Brain microvascular endothelial cell (primary cell): Measurements from ENCODE around the gene SUPT3H.
"Not testable (repeated sequence)": the region's sequence is repeated elsewhere in the genome, so short reads cannot be mapped to it uniquely, and the experiment has no call there.

Experiments used
- DNase-seq: peaks from one replicate; pipeline ENCODE4 v3.0.0-alpha.2; 2020
- H3K27ac ChIP-seq: fragments of 250-450 bp; sonication (Bioruptor Pico); 2 replicates; pipeline ENCODE4 v1.5.1; 2020; ENCODE audit warnings: mild to moderate bottlenecking, moderate library complexity
- H3K27me3 ChIP-seq: fragments of 250-450 bp; sonication (Bioruptor Pico); replicated peaks from 2 replicates; pipeline ENCODE4 v1.5.1; 2020; ENCODE audit warnings: mild to moderate bottlenecking
- H3K36me3 ChIP-seq: fragments of 250-450 bp; sonication (Bioruptor Pico); replicated peaks from 2 replicates; pipeline ENCODE4 v1.5.1; 2020; ENCODE audit warnings: mild to moderate bottlenecking
- H3K4me3 ChIP-seq: 2 replicates; pipeline ENCODE4 v1.5.1; 2011; ENCODE audit warnings: low read depth, mild to moderate bottlenecking, control low read depth, low read length, moderate library complexity
- CTCF ChIP-seq: IDR thresholded peaks from 2 replicates; pipeline ENCODE4 v1.5.1; 2011; ENCODE audit warnings: low read depth, mild to moderate bottlenecking, moderate library complexity, low read length, control low read depth, inconsistent platforms; ENCODE audit errors: missing control alignments
- in situ Hi-C: cut with HindIII; loops from 2 replicates; pipeline ENCODE4 v1.10.0; 2017; ENCODE audit warnings: low sequenced_read_pairs, low pct_ligation_motif_present

The SUPT3H gene

GRCh38 chr6:44918671-44919296 is 458.9 kb downstream of the SUPT3H start:
- no peaks in the 10 kb centered on the region for H3K27me3 ChIP-seq
- H3K4me3 ChIP-seq: no peak overlapping the region
- no peak for DNase-seq
- no peak overlapping the region for H3K27ac ChIP-seq
- no peaks in the 10 kb centered on the region for H3K36me3 ChIP-seq
- in situ Hi-C loops: no loop called here
- no peak for TF ChIP-seq CTCF

GRCh38 chr6:44917430-44917829 is 460.3 kb downstream of the SUPT3H start:
- Histone ChIP-seq H3K27ac (no peak overlapping the region), H3K36me3 (no peaks in the 10 kb centered on the region), H3K4me3 (no peak overlapping the region), H3K27me3 (no peaks in the 10 kb centered on the region)
- no peak for DNase-seq
- in situ Hi-C loops: no loop called here
- no peak for TF ChIP-seq CTCF

- DNase-seq: no peak
- no peaks in the 10 kb centered on the region for H3K27me3 ChIP-seq
- H3K27ac ChIP-seq: no peak overlapping the region
- TF ChIP-seq CTCF: no peak
- in situ Hi-C loops: no loop called here
- no peaks in the 10 kb centered on the region for H3K36me3 ChIP-seq
- no peak overlapping the region for H3K4me3 ChIP-seq
Measured at GRCh38 chr6:44915111-44915510, 462.6 kb downstream of the SUPT3H start.

GRCh38 chr6:44914141-44914540 is 463.6 kb downstream of the SUPT3H start:
- Histone ChIP-seq H3K36me3 (no peaks in the 10 kb centered on the region), H3K4me3 (no peak overlapping the region), H3K27ac (no peak overlapping the region), H3K27me3 (no peaks in the 10 kb centered on the region)
- no peak for DNase-seq
- in situ Hi-C loops: no loop called here
- no peak for TF ChIP-seq CTCF

GRCh38 chr6:44906761-44907160 is 471.0 kb downstream of the SUPT3H start:
- Histone ChIP-seq H3K27ac (no peak overlapping the region), H3K4me3 (no peak overlapping the region), H3K27me3 (no peaks in the 10 kb centered on the region), H3K36me3 (no peaks in the 10 kb centered on the region)
- TF ChIP-seq CTCF: no peak
- in situ Hi-C loops: no loop called here
- no peak for DNase-seq

- in situ Hi-C loops, H3K27me3 ChIP-seq, H3K36me3 ChIP-seq, H3K27ac ChIP-seq, H3K4me3 ChIP-seq, DNase-seq: not testable (repeated sequence)
Measured at GRCh38 chr6:44900358-44900757, 477.4 kb downstream of the SUPT3H start.
